GM13976 (cell line): ENCODE results near the gene RNF157.
"Not testable (repeated sequence)": the region's sequence is repeated elsewhere in the genome, so short reads cannot be mapped to it uniquely, and the experiment has no call there.

ENCODE experiments used
- DNase-seq: peaks from one replicate; pipeline ENCODE4 v3.0.0; 2012; ENCODE audit warnings: low spot score
- in situ Hi-C: fragments of 300-500 bp; cut with MboI; formaldehyde crosslinking; loops from one replicate; pipeline ENCODE4 v1.12.0; 2022; ENCODE audit warnings: low sequenced_read_pairs, mixed read lengths, inconsistent platforms; ENCODE audit not compliant: unreplicated experiment
- TF ChIP-seq, protein P1 (sequence below): IDR thresholded peaks from 2 replicates; pipeline ENCODE4 v1.5.1; 2012; ENCODE audit warnings: borderline replicate concordance, mild to moderate bottlenecking; ENCODE audit not compliant: insufficient read depth; ENCODE audit errors: extremely low read depth, missing control alignments, control extremely low read depth

Gene RNF157

GRCh38 chr17:76246080-76247066 lies 6.1 kb upstream of the RNF157 start:
- in situ Hi-C loops, result no loop called here
- DNase-seq, result peak; percentile 86
- TF ChIP-seq, protein P1, sequence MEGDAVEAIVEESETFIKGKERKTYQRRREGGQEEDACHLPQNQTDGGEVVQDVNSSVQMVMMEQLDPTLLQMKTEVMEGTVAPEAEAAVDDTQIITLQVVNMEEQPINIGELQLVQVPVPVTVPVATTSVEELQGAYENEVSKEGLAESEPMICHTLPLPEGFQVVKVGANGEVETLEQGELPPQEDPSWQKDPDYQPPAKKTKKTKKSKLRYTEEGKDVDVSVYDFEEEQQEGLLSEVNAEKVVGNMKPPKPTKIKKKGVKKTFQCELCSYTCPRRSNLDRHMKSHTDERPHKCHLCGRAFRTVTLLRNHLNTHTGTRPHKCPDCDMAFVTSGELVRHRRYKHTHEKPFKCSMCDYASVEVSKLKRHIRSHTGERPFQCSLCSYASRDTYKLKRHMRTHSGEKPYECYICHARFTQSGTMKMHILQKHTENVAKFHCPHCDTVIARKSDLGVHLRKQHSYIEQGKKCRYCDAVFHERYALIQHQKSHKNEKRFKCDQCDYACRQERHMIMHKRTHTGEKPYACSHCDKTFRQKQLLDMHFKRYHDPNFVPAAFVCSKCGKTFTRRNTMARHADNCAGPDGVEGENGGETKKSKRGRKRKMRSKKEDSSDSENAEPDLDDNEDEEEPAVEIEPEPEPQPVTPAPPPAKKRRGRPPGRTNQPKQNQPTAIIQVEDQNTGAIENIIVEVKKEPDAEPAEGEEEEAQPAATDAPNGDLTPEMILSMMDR, result no peak

DNA sequence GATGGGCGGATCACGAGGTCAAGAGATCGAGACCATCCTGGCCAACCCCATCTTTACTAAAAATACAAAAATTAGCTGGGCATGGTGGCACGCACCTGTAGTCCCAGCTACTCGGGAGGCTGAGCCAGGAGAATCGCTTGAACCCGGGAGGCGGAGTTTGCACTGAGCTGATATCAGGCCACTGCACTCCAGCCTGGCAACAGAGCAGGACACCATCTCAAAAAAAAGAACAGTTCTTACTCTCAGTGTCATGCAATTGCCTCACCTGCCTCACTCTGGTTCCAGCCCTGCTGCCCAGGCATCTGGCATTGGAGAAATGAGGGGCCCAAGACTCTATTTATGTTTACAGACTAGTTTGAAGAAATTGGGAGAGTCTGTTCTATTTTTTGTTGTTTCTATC lies 4.4 kb upstream of the RNF157 start:
- DNase-seq, in situ Hi-C loops: not testable (repeated sequence)

GRCh38 chr17:76243826-76244679 lies 3.8 kb upstream of the RNF157 start:
- in situ Hi-C loops, result no loop called here
- TF ChIP-seq, protein P1, result no peak
- DNase-seq, result no peak

- in situ Hi-C loops, result no loop called here
- DNase-seq, result no peak
- TF ChIP-seq, protein P1, result no peak
These were observed 1.5 kb upstream of the RNF157 start for GRCh38 chr17:76241691-76242255.

GRCh38 chr17:76241204-76241538 lies 878 bp upstream of the RNF157 start:
- no peak for DNase-seq
- TF ChIP-seq, protein P1, result no peak
- in situ Hi-C loops, result no loop called here

DNA sequence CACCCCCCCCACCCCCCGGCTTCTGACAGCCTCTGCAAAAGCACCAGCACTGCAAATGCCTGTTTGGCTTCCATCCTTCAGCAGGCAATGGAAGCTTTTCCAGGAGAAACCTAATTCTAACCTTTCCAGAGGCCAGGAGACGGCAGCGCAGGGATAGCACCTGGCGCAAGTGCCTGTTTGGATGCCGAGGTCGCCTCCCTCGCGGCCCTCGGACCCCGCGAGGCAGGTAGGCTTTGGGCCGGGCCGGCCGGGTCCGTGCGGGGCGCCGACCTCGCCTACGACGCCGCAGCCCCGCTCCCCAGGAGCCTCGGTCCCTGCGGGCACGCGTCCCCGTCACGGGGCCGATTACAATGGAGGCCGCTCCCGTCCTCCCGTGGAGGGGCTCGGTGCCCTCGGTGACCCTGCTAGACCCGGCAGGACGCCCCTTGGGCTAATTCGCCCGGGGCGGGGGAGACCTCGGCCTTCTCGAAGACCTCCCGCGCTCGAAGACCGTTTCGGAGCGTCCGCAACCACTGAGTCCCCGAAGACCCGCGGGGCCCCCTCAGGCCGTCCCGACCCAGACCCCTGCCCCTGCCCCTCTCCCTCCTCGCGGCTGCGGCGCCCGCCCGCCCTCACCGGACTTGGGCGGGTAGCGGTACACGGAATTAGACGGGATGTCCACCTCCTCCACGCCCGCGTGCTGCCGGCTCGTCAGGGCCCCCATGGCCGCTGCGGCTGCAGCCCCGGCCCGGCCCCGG lies 587 bp downstream of the RNF157 start:
- in situ Hi-C loops, result no loop called here
- DNase-seq, result no peak
- TF ChIP-seq, protein P1, result no peak
